ENCODE results near the gene PARVB. TPM values are rescaled to one million over a fixed set of nuclear protein-coding genes. Genes with fewer than 3 reads are reported as not detected.

Gene PARVB
- total and polyA plus RNA-seq, 9 of the 15 experiments (the other 6 are each of a cell fraction or from before 2014, with no cell fraction given), result 1.1 to 59.2 (median 29.2) TPM

- H2AFZ ChIP-seq (ENCODE audit: low read depth, low read length), result no peak overlapping the region
- no peak overlapping the region for H3K9ac ChIP-seq (ENCODE audit: insufficient read depth in 1 of 2, low read depth in 2 of 2, low read length in 2 of 2)
- H3K36me3 ChIP-seq (ENCODE audit: control insufficient read depth, insufficient read depth, low read length), result peaks cover 78% of the 10 kb centered on the region
- no peaks in the 10 kb centered on the region for H3K9me3 ChIP-seq (replicated peaks; ENCODE audit: control insufficient read depth, insufficient read depth, low read depth, low read length)
- H3K27me3 ChIP-seq (ENCODE audit: control insufficient read depth in 2 of 2, insufficient read depth in 2 of 2, low read length in 2 of 2), result no peaks in the 10 kb centered on the region
- H3K4me1 ChIP-seq (replicated peaks in 1 of 2; ENCODE audit: control insufficient read depth in 2 of 2, insufficient read depth in 2 of 2, low read length in 2 of 2), result peaks cover 7% of the 10 kb centered on the region in 2 experiments; a peak in 4 of 5 replicates
- DNase-seq (ENCODE audit: extremely low read depth in 1 of 4, low spot score in 3 of 4), result no peak
- FAIRE-seq, result no peak
- no peak overlapping the region for H3K27ac ChIP-seq (ENCODE audit: extremely low read depth, low read depth, low read length)
- ATAC-seq, result no peak
- intact Hi-C loops (cut with micrococcal nuclease), result no loop called here
- H3K4me3 ChIP-seq, result no peak overlapping the region
- H3K4me2 ChIP-seq (ENCODE audit: insufficient read depth, low read length), result no peak overlapping the region
- 0 out of 2 replicates have a peak, but pooled peaks cover 1% of the 10 kb centered on the region for H4K20me1 ChIP-seq (replicated peaks; ENCODE audit: control insufficient read depth, insufficient read depth, low read length)
- WGBS (ENCODE audit: insufficient coverage, low coverage, missing lambda C conversion rate), result 77% methylated on average over 6 of the region's 8 CpGs
- BruUV-seq (replicated peaks), result no TSS peak
- in situ Hi-C loops (cut with MboI), result no loop called here
- CTCF ChIA-PET (ENCODE audit: low intra/inter-chr PET ratio), result no interaction called here
- no peaks in the 10 kb centered on the region for H3K79me2 ChIP-seq (ENCODE audit: control insufficient read depth, insufficient read depth, low read length)
- POLR2A ChIA-PET, result interaction anchor here (0.6 to 1.3 kb wide), 2 partner anchors 34 to 637 kb away, joined by 3 read pairs; partner anchors contain the start of gene SAMM50
- H3K9me1 ChIP-seq (ENCODE audit: control insufficient read depth, insufficient read depth, low read length), result no peaks in the 10 kb centered on the region
- no peak for TF ChIP-seq HDAC3 (IDR thresholded peaks at IDR 0.05; ENCODE audit: borderline replicate concordance, partially characterized antibody)
- TF ChIP-seq MGA (IDR thresholded peaks at IDR 0.05), result no peak
- TF ChIP-seq NR2F6 (CRISPR knock-in tag; IDR thresholded peaks at IDR 0.05), result no peak
- no peak for TF ChIP-seq ZNF639 (CRISPR knock-in tag; conservative IDR thresholded peaks at IDR 0.05 in 1 of 2, IDR thresholded peaks at IDR 0.05 in 1 of 2)
- TF ChIP-seq MEF2A (IDR thresholded peaks at IDR 0.05; ENCODE audit: control insufficient read depth, low read depth, low read length), result no peak
- TF ChIP-seq ZNF133 (CRISPR knock-in tag; IDR thresholded peaks at IDR 0.05), result no peak
Observed at GRCh38 chr22:43988116-43988820, 35.8 kb upstream of the PARVB start.
